Stomach (tissue), 9 donors: ENCODE results near the gene ADD2. TPM values are rescaled to one million over a fixed set of nuclear protein-coding genes. Genes with fewer than 3 reads are reported as not detected.

Experiments
- DNase-seq, 2 donors: peaks; one replicate each; pipeline versions ENCODE4 v3.0.0 to v3.0.0-alpha.2; 2013 to 2019
- H3K27ac ChIP-seq, 5 donors: fragments of 200-600 bp in 4 of 5; sonication (generic) in 4 of 5; one replicate each; pipeline ENCODE4 v1.5.1; 2013 to 2019; ENCODE audit warnings: mild to moderate bottlenecking in 1 of 5, moderate library complexity in 1 of 5
- H3K27me3 ChIP-seq, 3 donors: fragments of 200-600 bp; sonication (generic); one replicate each; pipeline ENCODE4 v1.5.1; 2017 to 2019; ENCODE audit warnings: mixed run types in 1 of 3
- H3K36me3 ChIP-seq, 4 donors: fragments of 200-600 bp; sonication (generic); 1 replicate in 3 of 4; 2 replicates in 1 of 4; pipeline ENCODE4 v1.5.1; 2016 to 2019
- H3K4me1 ChIP-seq, 4 donors: fragments of 200-600 bp; sonication (generic); one replicate each; pipeline ENCODE4 v1.5.1; 2016 to 2019
- H3K4me3 ChIP-seq, 4 donors: fragments of 200-600 bp; sonication (generic) in 3 of 4; one replicate each; pipeline ENCODE4 v1.5.1; 2016 to 2019; ENCODE audit warnings: mild to moderate bottlenecking in 1 of 4
- H3K9me3 ChIP-seq, 4 donors: fragments of 200-600 bp; sonication (generic); one replicate each; pipeline ENCODE4 v1.5.1; 2016 to 2019
- CTCF ChIP-seq, 7 experiments: fragments of 450-650 bp in 4 of 7; fragments of 200-600 bp in 3 of 7; sonication (generic) in 3 of 7; IDR thresholded peaks; one replicate each; pipeline ENCODE4 v1.5.1; 2016 to 2019; ENCODE audit warnings: antibody characterized with exemption in 7 of 7, control low read depth in 2 of 7, mild to moderate bottlenecking in 1 of 7
- EP300 ChIP-seq: sonication (generic); formaldehyde crosslinking; IDR thresholded peaks from one replicate; pipeline ENCODE4 v1.6.1; 2017; ENCODE audit warnings: antibody characterized with exemption
- POLR2A ChIP-seq, 4 donors: fragments of 450-650 bp; IDR thresholded peaks; one replicate each; pipeline ENCODE4 v1.6.1; 2016; ENCODE audit warnings: antibody characterized with exemption in 4 of 4, control low read depth in 2 of 4, mild to moderate bottlenecking in 1 of 4, moderate library complexity in 1 of 4
- POLR2AphosphoS5 ChIP-seq, 3 donors: sonication (generic); formaldehyde crosslinking; IDR thresholded peaks; one replicate each; pipeline ENCODE4 v1.6.1; 2016; ENCODE audit warnings: antibody characterized with exemption in 3 of 3
- WGBS, 5 donors: extraction: QIAGEN DNeasy Blood & Tissue Kit in 3 of 5; methylation state at CpG; one replicate each; pipeline versions ENCODE4 v1.1.5 to v1.1.7; 2013 to 2018; 5-methylcytosine and 5-hydroxymethylcytosine counted together
- intact Hi-C: fragments of 100-400 bp; cut with DNase I; formaldehyde crosslinking; loops from one replicate; pipeline ENCODE4 v1.15.1; 2023; ENCODE audit warnings: low total_unique reads
- polyA plus RNA-seq, 3 donors: library from polyadenylated mRNA; stranded (reverse); fragments of 200-250 nt; gene quantifications; one replicate each; pipeline ENCODE4 v1.2.3, GENCODE V29; 2013
- total RNA-seq, 5 donors: library from RNA; depleted of rRNA; stranded (reverse); fragments of >200 nt; gene quantifications; one replicate each; pipeline versions ENCODE4 v1.1.0 to v1.2.3, GENCODE V29; 2014 to 2016
- donor health status: healthy with polysubstance abuse.
- donor health status: Bipolar disorder and iron deficiency.
- donor health status: healthy.

ADD2 gene
- total and polyA plus RNA-seq, 8 donors = 0.12 to 5.5 (median 1.5) TPM; not detected in 2

DNA sequence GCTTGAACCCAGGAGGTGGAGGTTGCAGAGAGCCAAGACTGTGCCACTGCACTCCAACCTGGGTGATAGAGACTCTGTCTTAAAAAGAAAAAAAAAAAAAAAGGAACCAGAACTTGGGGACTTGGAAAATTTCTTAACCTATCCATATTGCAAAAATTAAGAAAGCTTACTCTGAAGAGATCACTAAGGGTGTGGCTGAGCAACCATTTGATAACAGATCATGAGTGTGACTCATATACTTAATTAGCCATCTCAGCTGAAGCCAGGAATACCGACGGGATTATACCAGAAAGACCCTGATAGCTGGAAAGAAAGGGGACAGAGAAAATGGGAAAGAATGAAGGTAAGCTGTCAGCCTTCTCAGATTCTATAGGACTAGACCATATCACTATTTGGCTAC lies 7.1 kb upstream of the ADD2 start:
- Histone ChIP-seq H3K27ac (no peak overlapping the region), H3K36me3 (no peaks in the 10 kb centered on the region), H3K27me3 (peaks cover 0 to 66% (median 28%) of the 10 kb centered on the region in 3 donors), H3K4me3 (no peak overlapping the region), H3K4me1 (no peaks in the 10 kb centered on the region), H3K9me3 (no peaks in the 10 kb centered on the region)
- TF ChIP-seq EP300 (no peak), POLR2A (IDR thresholded peaks at IDR 0.05) (no peak), CTCF (IDR thresholded peaks at IDR 0.05) (no peak), POLR2AphosphoS5 (IDR thresholded peaks at IDR 0.05) (no peak)
- intact Hi-C loops = no loop called here
- whole genome bisulfite sequencing, 5 donors = 36 to 55% (median 42%) methylated on average over 2 of the region's 2 CpGs
- DNase-seq = no peak

DNA sequence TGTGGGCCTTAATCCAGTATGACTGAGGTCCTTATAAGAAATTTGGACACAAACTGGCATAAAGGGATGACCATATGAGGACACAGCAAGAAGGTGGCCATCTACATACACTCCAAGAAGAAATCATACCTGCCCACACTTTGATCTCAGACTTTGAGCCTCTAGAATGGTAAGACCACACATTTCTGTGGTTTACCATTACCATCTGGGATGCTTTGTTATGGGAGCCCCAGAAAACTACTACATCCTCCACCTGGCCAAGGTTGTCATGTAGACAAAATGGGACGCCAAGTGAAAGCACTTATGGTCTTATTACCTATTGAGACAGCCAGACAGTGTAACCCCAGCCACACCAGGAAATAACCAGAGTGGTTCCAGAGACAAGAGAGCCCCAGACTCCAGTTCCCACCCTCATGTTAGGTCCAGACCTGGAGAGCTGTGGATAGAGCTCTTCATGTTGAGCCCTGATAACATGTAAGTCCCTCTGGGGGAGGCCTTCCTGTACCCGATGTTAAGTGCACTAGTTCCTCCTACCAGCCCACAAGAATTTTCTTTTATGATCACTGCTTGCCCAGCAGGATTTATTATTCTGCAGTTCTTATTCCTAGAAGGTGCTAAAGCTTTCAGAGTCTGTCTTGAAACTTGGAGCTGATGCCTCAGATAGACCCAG lies 4.6 kb upstream of the ADD2 start:
- Histone ChIP-seq H3K9me3 (no peaks in the 10 kb centered on the region), H3K27ac (no peak overlapping the region), H3K4me3 (no peak overlapping the region), H3K4me1 (peaks cover 4 to 5% (median 4%) of the 10 kb centered on the region in 4 donors), H3K36me3 (no peaks in the 10 kb centered on the region), H3K27me3 (peaks cover 0 to 85% (median 47%) of the 10 kb centered on the region in 3 donors)
- WGBS, 5 donors = 74 to 86% (median 75%) methylated on average over 2 of the region's 2 CpGs
- no peak for TF ChIP-seq EP300
- TF ChIP-seq CTCF (IDR thresholded peaks at IDR 0.05) = no peak
- TF ChIP-seq POLR2AphosphoS5 (IDR thresholded peaks at IDR 0.05) = no peak
- no peak for TF ChIP-seq POLR2A (IDR thresholded peaks at IDR 0.05)
- intact Hi-C loops = no loop called here
- DNase-seq = no peak

- DNase-seq = no peak
- 56 to 79% (median 75%) methylated on average over 2 of the region's 2 CpGs for WGBS, 5 donors
- no peak overlapping the region for H3K27ac ChIP-seq
- TF ChIP-seq POLR2A (IDR thresholded peaks at IDR 0.05) = no peak
- no peak for TF ChIP-seq EP300
- no peak for TF ChIP-seq CTCF (IDR thresholded peaks at IDR 0.05)
- no peak for TF ChIP-seq POLR2AphosphoS5 (IDR thresholded peaks at IDR 0.05)
- intact Hi-C loops = no loop called here
- H3K36me3 ChIP-seq = no peaks in the 10 kb centered on the region
- peaks cover 0 to 91% (median 58%) of the 10 kb centered on the region in 3 donors for H3K27me3 ChIP-seq
- no peak overlapping the region for H3K4me3 ChIP-seq
- no peaks in the 10 kb centered on the region for H3K9me3 ChIP-seq
- peaks cover 12 to 17% (median 15%) of the 10 kb centered on the region in 4 donors for H3K4me1 ChIP-seq
These were observed 3.4 kb upstream of the ADD2 start for GRCh38 chr2:70771446-70771845.

- no peak overlapping the region for H3K27ac ChIP-seq
- intact Hi-C loops = no loop called here
- H3K9me3 ChIP-seq = no peaks in the 10 kb centered on the region
- 38 to 67% (median 41%) methylated on average over 2 of the region's 2 CpGs for WGBS, 5 donors
- TF ChIP-seq POLR2A (IDR thresholded peaks at IDR 0.05) (no peak), CTCF (IDR thresholded peaks at IDR 0.05) (no peak), EP300 (no peak), POLR2AphosphoS5 (IDR thresholded peaks at IDR 0.05) (no peak)
- DNase-seq = no peak
- H3K36me3 ChIP-seq = no peaks in the 10 kb centered on the region
- no peak overlapping the region for H3K4me3 ChIP-seq
- H3K27me3 ChIP-seq = peaks cover 0 to 91% (median 64%) of the 10 kb centered on the region in 3 donors
- peaks cover 12 to 18% (median 15%) of the 10 kb centered on the region in 4 donors for H3K4me1 ChIP-seq
These were observed 1.4 kb upstream of the ADD2 start for GRCh38 chr2:70769450-70769849.
